KMS-11 (cell line): Measurements from ENCODE around the gene CDC7.

ENCODE experiments used
- H2AFZ ChIP-seq: fragments of 200-600 bp; sonication (generic); 2 replicates; pipeline ENCODE4 v1.6.1; 2016; ENCODE audit warnings: antibody characterized with exemption, mixed run types, low read depth
- H3K27ac ChIP-seq: fragments of 200-600 bp; sonication (generic); 2 replicates; pipeline ENCODE4 v1.6.1; 2016; ENCODE audit warnings: mild to moderate bottlenecking, mixed run types
- H3K27me3 ChIP-seq: fragments of 200-600 bp; sonication (generic); 2 replicates; pipeline ENCODE4 v1.6.1; 2017; ENCODE audit warnings: mild to moderate bottlenecking, low read depth, mixed run types, moderate library complexity; ENCODE audit not compliant: insufficient read depth
- H3K36me3 ChIP-seq: fragments of 200-600 bp; sonication (generic); 2 replicates; pipeline ENCODE4 v1.6.1; 2017; ENCODE audit warnings: mild to moderate bottlenecking, mixed run types; ENCODE audit not compliant: insufficient read depth
- H3K4me1 ChIP-seq: fragments of 200-600 bp; sonication (generic); 2 replicates; pipeline ENCODE4 v1.6.1; 2016; ENCODE audit warnings: mild to moderate bottlenecking, low read depth, mixed run types; ENCODE audit not compliant: poor library complexity, severe bottlenecking
- H3K4me2 ChIP-seq: fragments of 200-600 bp; sonication (generic); 2 replicates; pipeline ENCODE4 v1.7.0; 2016; ENCODE audit warnings: mild to moderate bottlenecking, mixed run types
- H3K4me3 ChIP-seq: fragments of 200-600 bp; sonication (generic); IDR thresholded peaks from 2 replicates; pipeline ENCODE4 v1.6.1; 2017; ENCODE audit warnings: low read depth, low read length, mixed read lengths; ENCODE audit not compliant: insufficient read depth
- H3K79me2 ChIP-seq: fragments of 200-600 bp; sonication (generic); 2 replicates; pipeline ENCODE4 v1.6.1; 2016; ENCODE audit warnings: low read depth, mixed run types; ENCODE audit not compliant: insufficient read depth
- H3K9ac ChIP-seq: fragments of 200-600 bp; sonication (generic); 2 replicates; pipeline ENCODE4 v1.6.1; 2016; ENCODE audit warnings: mild to moderate bottlenecking, mixed run types
- H4K20me1 ChIP-seq: fragments of 200-600 bp; sonication (generic); 2 replicates; pipeline ENCODE4 v1.6.1; 2016; ENCODE audit warnings: mild to moderate bottlenecking, mixed run types; ENCODE audit not compliant: insufficient read depth
- TF ChIP-seq, protein P1 (sequence below): fragments of 200-600 bp; sonication (generic); conservative IDR thresholded peaks from 2 replicates; pipeline ENCODE4 v1.6.1; 2017; ENCODE audit warnings: low read depth, mild to moderate bottlenecking, antibody characterized with exemption, low read length, moderate library complexity, mixed read lengths

Gene CDC7

DNA sequence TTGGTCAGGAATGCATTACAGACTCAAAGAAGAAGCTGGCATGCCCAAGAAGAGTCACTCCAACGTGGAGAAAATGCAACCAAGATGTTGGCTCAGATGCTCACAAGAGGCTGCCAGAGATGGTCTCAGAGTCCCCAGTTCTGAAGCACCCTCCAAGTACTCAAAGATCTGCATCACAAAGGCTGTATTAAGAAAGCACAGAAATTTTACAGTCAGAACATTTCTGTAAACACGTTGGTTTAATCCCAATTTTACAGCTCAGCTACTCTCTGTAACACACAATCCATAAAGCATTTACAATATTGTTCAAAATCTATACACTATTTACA is 69.4 kb downstream of the CDC7 start:
- Histone ChIP-seq H3K4me1 (no peaks in the 10 kb centered on the region), H3K9ac (no peak overlapping the region), H3K36me3 (no peaks in the 10 kb centered on the region), H2AFZ (no peak overlapping the region), H3K79me2 (no peaks in the 10 kb centered on the region), H3K27ac (no peak overlapping the region), H3K4me2 (no peak overlapping the region), H3K27me3 (no peaks in the 10 kb centered on the region), H3K4me3 (no peak overlapping the region), H4K20me1 (no peaks in the 10 kb centered on the region)
- TF ChIP-seq, protein P1, sequence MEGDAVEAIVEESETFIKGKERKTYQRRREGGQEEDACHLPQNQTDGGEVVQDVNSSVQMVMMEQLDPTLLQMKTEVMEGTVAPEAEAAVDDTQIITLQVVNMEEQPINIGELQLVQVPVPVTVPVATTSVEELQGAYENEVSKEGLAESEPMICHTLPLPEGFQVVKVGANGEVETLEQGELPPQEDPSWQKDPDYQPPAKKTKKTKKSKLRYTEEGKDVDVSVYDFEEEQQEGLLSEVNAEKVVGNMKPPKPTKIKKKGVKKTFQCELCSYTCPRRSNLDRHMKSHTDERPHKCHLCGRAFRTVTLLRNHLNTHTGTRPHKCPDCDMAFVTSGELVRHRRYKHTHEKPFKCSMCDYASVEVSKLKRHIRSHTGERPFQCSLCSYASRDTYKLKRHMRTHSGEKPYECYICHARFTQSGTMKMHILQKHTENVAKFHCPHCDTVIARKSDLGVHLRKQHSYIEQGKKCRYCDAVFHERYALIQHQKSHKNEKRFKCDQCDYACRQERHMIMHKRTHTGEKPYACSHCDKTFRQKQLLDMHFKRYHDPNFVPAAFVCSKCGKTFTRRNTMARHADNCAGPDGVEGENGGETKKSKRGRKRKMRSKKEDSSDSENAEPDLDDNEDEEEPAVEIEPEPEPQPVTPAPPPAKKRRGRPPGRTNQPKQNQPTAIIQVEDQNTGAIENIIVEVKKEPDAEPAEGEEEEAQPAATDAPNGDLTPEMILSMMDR = no peak

DNA sequence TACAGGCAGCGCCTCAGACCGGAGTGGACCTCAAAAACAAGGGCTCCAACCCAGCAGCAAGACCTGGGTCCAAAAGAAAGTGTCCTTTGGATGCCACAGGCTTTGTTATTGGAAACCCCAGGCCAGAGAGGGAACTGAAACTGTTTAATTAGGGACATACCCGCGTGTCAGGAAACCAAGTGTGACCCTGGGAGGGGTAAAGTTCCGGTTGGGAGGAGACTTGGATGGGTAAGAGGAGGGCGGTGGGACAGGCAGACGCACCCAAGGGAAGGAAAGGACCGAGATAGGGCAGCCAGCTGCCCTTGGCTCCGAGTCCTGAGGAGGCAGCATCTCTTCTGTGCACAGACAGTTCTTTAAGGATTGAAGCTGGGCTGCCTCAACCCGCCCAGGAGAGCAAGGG is 71.4 kb downstream of the CDC7 start:
- TF ChIP-seq, protein P1 = no peak
- Histone ChIP-seq H3K4me1 (no peaks in the 10 kb centered on the region), H3K27me3 (no peaks in the 10 kb centered on the region), H3K36me3 (no peaks in the 10 kb centered on the region), H3K9ac (no peak overlapping the region), H3K4me2 (no peak overlapping the region), H3K27ac (no peak overlapping the region), H3K79me2 (no peaks in the 10 kb centered on the region), H3K4me3 (no peak overlapping the region), H2AFZ (no peak overlapping the region), H4K20me1 (no peaks in the 10 kb centered on the region)
